ENCODE results near the gene FCHSD2. TPM values are rescaled to one million over a fixed set of nuclear protein-coding genes. Genes with fewer than 3 reads are reported as not detected.
A peak's percentile ranks its signal among the peaks of the same experiment; 100 is the strongest.

The FCHSD2 gene
- total and polyA plus RNA-seq, 2 of the 13 experiments (the other 11 are each of a cell fraction or from before 2014, with no cell fraction given): 20.5 to 24.8 TPM

DNA sequence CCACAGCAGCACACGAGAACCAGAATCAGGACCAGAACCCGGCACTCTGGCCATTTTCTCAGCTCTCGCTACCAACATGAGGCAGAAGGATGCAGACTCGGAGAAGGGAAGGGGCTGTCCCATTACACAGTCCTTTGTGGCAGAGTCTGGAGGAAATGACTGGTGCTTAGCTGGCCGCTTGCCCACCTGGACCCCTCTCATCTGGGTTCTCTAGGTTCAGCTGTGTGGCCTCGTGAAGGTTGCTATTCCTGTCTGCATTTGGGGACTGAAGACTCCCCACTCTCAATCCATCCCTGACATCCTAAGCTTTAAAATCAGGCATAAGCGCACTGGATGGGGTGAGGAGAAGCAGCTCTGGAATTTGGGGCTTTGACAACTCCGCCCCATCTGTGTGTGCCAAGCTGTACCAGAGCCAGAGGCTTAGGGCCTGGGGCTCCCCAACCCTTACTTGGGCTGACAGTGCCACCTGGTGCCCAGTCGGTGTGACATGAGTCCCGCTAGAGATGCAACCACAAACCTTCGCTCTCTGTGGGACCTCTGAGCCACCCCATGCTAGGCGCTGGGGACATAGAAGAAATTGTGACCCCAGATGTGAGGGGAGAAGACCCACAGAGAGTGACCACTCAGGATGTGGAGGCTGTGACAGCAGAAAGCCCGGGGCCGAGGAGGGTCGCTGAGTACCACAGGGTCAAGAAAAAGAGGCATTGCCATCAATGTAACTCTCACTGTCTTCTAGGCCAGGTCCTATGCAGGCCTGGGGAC is 35.8 kb upstream of the FCHSD2 start (continued):
- TF ChIP-seq, protein P1, sequence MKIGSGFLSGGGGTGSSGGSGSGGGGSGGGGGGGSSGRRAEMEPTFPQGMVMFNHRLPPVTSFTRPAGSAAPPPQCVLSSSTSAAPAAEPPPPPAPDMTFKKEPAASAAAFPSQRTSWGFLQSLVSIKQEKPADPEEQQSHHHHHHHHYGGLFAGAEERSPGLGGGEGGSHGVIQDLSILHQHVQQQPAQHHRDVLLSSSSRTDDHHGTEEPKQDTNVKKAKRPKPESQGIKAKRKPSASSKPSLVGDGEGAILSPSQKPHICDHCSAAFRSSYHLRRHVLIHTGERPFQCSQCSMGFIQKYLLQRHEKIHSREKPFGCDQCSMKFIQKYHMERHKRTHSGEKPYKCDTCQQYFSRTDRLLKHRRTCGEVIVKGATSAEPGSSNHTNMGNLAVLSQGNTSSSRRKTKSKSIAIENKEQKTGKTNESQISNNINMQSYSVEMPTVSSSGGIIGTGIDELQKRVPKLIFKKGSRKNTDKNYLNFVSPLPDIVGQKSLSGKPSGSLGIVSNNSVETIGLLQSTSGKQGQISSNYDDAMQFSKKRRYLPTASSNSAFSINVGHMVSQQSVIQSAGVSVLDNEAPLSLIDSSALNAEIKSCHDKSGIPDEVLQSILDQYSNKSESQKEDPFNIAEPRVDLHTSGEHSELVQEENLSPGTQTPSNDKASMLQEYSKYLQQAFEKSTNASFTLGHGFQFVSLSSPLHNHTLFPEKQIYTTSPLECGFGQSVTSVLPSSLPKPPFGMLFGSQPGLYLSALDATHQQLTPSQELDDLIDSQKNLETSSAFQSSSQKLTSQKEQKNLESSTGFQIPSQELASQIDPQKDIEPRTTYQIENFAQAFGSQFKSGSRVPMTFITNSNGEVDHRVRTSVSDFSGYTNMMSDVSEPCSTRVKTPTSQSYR (CRISPR knock-in tag; IDR thresholded peaks at IDR 0.05; ENCODE audit: borderline replicate concordance): no peak
- TF ChIP-seq, protein P2, sequence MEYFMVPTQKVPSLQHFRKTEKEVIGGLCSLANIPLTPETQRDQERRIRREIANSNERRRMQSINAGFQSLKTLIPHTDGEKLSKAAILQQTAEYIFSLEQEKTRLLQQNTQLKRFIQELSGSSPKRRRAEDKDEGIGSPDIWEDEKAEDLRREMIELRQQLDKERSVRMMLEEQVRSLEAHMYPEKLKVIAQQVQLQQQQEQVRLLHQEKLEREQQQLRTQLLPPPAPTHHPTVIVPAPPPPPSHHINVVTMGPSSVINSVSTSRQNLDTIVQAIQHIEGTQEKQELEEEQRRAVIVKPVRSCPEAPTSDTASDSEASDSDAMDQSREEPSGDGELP (IDR thresholded peaks at IDR 0.05; ENCODE audit: borderline replicate concordance, low read depth): no peak
- TF ChIP-seq POLR2A (IDR thresholded peaks at IDR 0.05; ENCODE audit: insufficient read depth in 1 of 2, low read depth in 2 of 2, low read length in 2 of 2) (no peak), ZNF326 (CRISPR knock-in tag; IDR thresholded peaks at IDR 0.05; ENCODE audit: borderline replicate concordance) (no peak; the same call in 1 of the 2 replicates), NFIC (IDR thresholded peaks at IDR 0.05; ENCODE audit: low read length) (no peak), SMAD3 (CRISPR knock-in tag; IDR thresholded peaks at IDR 0.05) (no peak), ZNF460 (CRISPR knock-in tag; IDR thresholded peaks at IDR 0.05; ENCODE audit: borderline replicate concordance) (no peak), ZNF136 (CRISPR knock-in tag; IDR thresholded peaks at IDR 0.05; ENCODE audit: low read depth) (no peak)
- TF ChIP-seq, protein P3, sequence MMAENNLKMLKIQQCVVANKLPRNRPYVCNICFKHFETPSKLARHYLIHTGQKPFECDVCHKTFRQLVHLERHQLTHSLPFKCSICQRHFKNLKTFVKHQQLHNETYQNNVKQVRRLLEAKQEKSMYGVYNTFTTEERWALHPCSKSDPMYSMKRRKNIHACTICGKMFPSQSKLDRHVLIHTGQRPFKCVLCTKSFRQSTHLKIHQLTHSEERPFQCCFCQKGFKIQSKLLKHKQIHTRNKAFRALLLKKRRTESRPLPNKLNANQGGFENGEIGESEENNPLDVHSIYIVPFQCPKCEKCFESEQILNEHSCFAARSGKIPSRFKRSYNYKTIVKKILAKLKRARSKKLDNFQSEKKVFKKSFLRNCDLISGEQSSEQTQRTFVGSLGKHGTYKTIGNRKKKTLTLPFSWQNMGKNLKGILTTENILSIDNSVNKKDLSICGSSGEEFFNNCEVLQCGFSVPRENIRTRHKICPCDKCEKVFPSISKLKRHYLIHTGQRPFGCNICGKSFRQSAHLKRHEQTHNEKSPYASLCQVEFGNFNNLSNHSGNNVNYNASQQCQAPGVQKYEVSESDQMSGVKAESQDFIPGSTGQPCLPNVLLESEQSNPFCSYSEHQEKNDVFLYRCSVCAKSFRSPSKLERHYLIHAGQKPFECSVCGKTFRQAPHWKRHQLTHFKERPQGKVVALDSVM (CRISPR knock-in tag; IDR thresholded peaks at IDR 0.05): 0 out of 2 replicates have a peak, but pooled peaks have one; percentile 19
- TF ChIP-seq, protein P4, sequence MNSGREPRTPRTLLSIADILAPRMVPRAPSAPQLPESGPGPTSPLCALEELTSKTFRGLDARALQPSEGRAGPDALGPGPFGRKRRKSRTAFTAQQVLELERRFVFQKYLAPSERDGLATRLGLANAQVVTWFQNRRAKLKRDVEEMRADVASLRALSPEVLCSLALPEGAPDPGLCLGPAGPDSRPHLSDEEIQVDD (CRISPR knock-in tag; IDR thresholded peaks at IDR 0.05; ENCODE audit: borderline replicate concordance): no peak
